Right atrium auricular region (tissue), 2 donors: ENCODE data around the gene LIF. TPM values are rescaled to one million over a fixed set of nuclear protein-coding genes. Genes with fewer than 3 reads are reported as not detected.

ENCODE experiments used
- DNase-seq: peaks from one replicate; pipeline ENCODE4 v3.0.0-alpha.2; 2019; ENCODE audit warnings: low spot score
- H3K27ac ChIP-seq, 2 donors: fragments of 200-600 bp; sonication (generic); 1 replicate in 1 of 2; 2 replicates in 1 of 2; pipeline ENCODE4 v1.5.1; 2016 to 2019
- H3K27me3 ChIP-seq, 2 donors: fragments of 200-600 bp; sonication (generic); one replicate each; pipeline versions ENCODE4 v1.5.1 to v1.6.0; 2017 to 2019
- H3K36me3 ChIP-seq: fragments of 200-600 bp; sonication (generic); one replicate; pipeline ENCODE4 v1.5.1; 2016
- H3K4me1 ChIP-seq, 2 donors: fragments of 200-600 bp; sonication (generic); one replicate each; pipeline versions ENCODE4 v1.5.1 to v1.6.0; 2017 to 2019
- H3K4me3 ChIP-seq, 2 donors: fragments of 200-600 bp; sonication (generic); 1 replicate in 1 of 2; 2 replicates in 1 of 2; pipeline ENCODE4 v1.5.1; 2017 to 2019; ENCODE audit warnings: mild to moderate bottlenecking in 1 of 2, moderate library complexity in 1 of 2
- H3K9me3 ChIP-seq, 2 donors: fragments of 200-600 bp; sonication (generic); one replicate each; pipeline ENCODE4 v1.5.1; 2019
- total RNA-seq, 2 donors: library from RNA; depleted of rRNA; stranded (reverse); fragments of >200 nt; gene quantifications; one replicate each; pipeline ENCODE4 v1.1.0, GENCODE V29; 2016
- TF ChIP-seq, protein P1 (sequence below), 2 donors: fragments of 200-600 bp; sonication (generic); IDR thresholded peaks; one replicate each; pipeline ENCODE4 v1.5.1; 2019; ENCODE audit warnings: antibody characterized with exemption in 2 of 2

Gene LIF
- 1 to 10 TPM in 1 of 2 donors, under 1 TPM in 1; 0.79 to 8.9 TPM for total RNA-seq

DNA sequence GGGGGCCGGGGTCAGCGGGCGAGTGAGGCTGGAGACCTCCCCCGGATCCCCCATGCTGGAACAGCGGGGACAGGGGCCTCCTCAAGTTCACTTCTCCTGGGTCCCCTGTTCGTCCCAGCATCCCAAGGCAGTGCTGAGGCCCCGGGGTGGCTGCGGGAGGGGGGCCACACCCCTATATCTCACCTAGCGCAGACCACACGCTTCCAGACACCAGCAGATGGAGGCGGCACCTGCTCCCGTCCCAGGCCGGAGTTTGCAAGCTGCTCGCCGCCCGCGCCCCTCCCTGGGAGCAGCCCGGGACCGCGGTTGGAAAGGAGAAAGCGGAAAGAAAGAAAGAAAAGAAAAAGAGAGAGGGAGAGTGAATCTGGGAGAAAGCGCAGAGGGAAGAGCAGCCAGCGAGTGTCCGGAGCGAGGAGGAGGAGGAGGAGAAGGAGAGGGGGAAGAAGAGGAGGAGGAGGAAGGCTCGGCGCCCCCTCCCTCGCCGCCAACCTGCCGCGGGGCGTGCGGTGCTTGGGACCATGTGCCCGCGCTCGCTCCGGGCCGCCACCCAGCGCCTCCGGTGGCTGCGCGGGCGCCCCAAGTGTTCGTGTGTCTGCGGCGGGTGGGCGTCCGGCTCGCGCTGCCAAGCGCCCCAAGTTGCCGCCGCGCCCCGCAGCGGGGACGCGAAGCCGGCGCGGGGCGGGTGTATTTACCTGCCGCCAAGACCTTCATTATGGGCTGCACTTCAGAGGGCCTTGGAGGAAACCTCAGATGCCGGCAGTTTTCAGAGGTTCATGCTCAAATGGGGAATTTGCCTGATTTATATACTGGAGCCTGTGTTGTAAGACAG is at the start of gene LIF:
TSS of gene LIF (minus strand) at position 775 of the 829 bp plus-strand sequence. CDS start at position 711, 64 bp downstream.
- peaks cover 0 to 4% of the 10 kb centered on the region in 2 donors for H3K27me3 ChIP-seq
- peak within 1 kb of the TSS in 1 of 2 donors; percentile 45 for H3K27ac ChIP-seq

DNA sequence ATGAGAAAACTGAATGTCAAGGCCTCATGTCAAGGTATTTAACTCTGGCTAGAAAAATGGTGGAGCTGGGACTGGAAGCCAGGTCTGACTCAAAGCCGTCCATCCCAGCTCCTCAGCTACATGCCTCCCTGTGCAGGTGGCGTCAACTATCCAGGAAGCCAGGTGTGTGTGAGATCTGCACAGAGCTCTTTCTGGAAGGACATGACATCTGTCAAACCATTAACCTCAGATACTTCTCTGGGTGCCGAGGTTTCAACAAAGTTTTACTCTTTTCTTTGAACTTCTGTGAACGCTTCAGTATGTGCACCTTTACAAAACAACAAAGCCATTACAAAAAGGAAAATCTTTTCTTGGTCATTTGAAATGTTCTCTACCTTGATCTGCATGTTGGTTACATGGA is 49.8 kb upstream of the LIF start:
- TF ChIP-seq, protein P1, sequence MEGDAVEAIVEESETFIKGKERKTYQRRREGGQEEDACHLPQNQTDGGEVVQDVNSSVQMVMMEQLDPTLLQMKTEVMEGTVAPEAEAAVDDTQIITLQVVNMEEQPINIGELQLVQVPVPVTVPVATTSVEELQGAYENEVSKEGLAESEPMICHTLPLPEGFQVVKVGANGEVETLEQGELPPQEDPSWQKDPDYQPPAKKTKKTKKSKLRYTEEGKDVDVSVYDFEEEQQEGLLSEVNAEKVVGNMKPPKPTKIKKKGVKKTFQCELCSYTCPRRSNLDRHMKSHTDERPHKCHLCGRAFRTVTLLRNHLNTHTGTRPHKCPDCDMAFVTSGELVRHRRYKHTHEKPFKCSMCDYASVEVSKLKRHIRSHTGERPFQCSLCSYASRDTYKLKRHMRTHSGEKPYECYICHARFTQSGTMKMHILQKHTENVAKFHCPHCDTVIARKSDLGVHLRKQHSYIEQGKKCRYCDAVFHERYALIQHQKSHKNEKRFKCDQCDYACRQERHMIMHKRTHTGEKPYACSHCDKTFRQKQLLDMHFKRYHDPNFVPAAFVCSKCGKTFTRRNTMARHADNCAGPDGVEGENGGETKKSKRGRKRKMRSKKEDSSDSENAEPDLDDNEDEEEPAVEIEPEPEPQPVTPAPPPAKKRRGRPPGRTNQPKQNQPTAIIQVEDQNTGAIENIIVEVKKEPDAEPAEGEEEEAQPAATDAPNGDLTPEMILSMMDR (IDR thresholded peaks at IDR 0.05) = no peak
- H3K27ac ChIP-seq = no peak overlapping the region
- peaks cover 82% of the 10 kb centered on the region for H3K36me3 ChIP-seq
- H3K4me1 ChIP-seq = peaks cover 0 to 24% of the 10 kb centered on the region in 2 donors
- no peak overlapping the region for H3K4me3 ChIP-seq
- no peaks in the 10 kb centered on the region for H3K27me3 ChIP-seq
- no peaks in the 10 kb centered on the region for H3K9me3 ChIP-seq
- DNase-seq = no peak

More for the DNA sequence above, at the start of gene LIF:
- peak within 1 kb of the TSS; percentile 33 to 48 for H3K4me3 ChIP-seq
- TF ChIP-seq, protein P1 (IDR thresholded peaks at IDR 0.05) = peak in 1 of 2 donors; percentile 24
- H3K36me3 ChIP-seq = no peaks in the 10 kb centered on the region
- DNase-seq = no peak
- peaks cover 0 to 32% of the 10 kb centered on the region in 2 donors for H3K4me1 ChIP-seq
- H3K9me3 ChIP-seq = no peaks in the 10 kb centered on the region

- peaks cover 0 to 24% of the 10 kb centered on the region in 2 donors for H3K4me1 ChIP-seq
- no peak overlapping the region for H3K27ac ChIP-seq
- H3K4me3 ChIP-seq = no peak overlapping the region
- peaks cover 75% of the 10 kb centered on the region for H3K36me3 ChIP-seq
- H3K27me3 ChIP-seq = no peaks in the 10 kb centered on the region
- DNase-seq = no peak
- TF ChIP-seq, protein P1 (IDR thresholded peaks at IDR 0.05) = no peak
- no peaks in the 10 kb centered on the region for H3K9me3 ChIP-seq
Observed at GRCh38 chr22:30295576-30295975, 49.0 kb upstream of the LIF start.

DNA sequence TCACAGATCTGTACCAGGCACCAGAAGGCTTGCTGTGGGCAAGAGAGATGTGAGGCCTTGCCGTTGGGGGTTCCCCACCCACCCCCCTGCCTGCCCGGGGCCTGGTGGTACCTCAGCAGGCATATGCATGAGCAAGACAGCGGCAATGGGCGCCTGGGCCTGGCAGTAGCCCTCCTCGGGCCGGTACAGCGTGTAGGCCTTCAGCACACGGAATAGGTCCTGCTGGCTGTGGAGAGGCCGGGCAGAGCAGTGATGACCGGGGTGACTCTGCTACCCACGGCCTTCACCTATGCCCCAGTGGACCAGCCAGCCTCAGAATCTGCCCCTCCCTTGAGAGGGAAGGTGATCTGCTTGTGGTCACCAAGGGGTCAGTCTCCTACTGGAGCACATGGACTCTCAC is 48.3 kb upstream of the LIF start:
- peaks cover 74% of the 10 kb centered on the region for H3K36me3 ChIP-seq
- H3K9me3 ChIP-seq = no peaks in the 10 kb centered on the region
- H3K4me1 ChIP-seq = peaks cover 0 to 29% of the 10 kb centered on the region in 2 donors
- no peaks in the 10 kb centered on the region for H3K27me3 ChIP-seq
- no peak overlapping the region for H3K4me3 ChIP-seq
- no peak for DNase-seq
- TF ChIP-seq, protein P1 (IDR thresholded peaks at IDR 0.05) = no peak
- no peak overlapping the region for H3K27ac ChIP-seq

DNA sequence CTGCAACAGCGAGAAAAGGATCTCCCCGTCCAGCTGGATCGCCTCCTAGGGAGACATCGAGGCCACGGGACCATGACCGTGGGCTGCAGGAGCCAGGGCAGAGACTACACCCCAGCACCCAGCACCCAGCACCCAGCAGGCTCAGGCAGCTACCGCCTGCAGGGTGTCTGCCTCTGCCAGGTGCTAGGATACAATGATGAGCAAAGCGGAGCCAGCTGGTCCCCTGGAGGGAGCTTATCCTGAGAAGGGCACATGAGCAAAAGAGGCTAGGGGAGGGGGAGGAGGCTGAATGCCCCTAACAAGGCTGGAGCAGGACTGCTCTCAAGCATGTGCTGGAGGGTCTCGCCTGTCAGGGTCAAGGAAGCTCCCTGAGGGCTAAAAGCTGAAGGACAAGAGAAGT is 47.5 kb upstream of the LIF start:
- no peak for DNase-seq
- peaks cover 69% of the 10 kb centered on the region for H3K36me3 ChIP-seq

More for the DNA sequence above, 47.5 kb upstream of the LIF start:
- no peak overlapping the region for H3K27ac ChIP-seq
- H3K27me3 ChIP-seq = no peaks in the 10 kb centered on the region
- H3K4me3 ChIP-seq = no peak overlapping the region
- H3K4me1 ChIP-seq = peaks cover 0 to 30% of the 10 kb centered on the region in 2 donors
- TF ChIP-seq, protein P1 (IDR thresholded peaks at IDR 0.05) = no peak
- no peaks in the 10 kb centered on the region for H3K9me3 ChIP-seq
